Activated T-helper 1 cell treated with anti-CD3 and anti-CD28 coated beads, Interleukin-2, amount 50 U/mL, for 16 hours (primary cell): ENCODE data around the gene KIF3B.
A peak's percentile ranks its signal among the peaks of the same experiment; 100 is the strongest.
"Not testable (repeated sequence)": the region's sequence is repeated elsewhere in the genome, so short reads cannot be mapped to it uniquely, and the experiment has no call there.

ENCODE experiments used
- DNase-seq, 2 donors: peaks; one replicate each; pipeline ENCODE4 v3.0.0-alpha.2; 2020; ENCODE audit warnings: low read depth in 1 of 2, low spot score in 1 of 2

Gene KIF3B

GRCh38 chr20:32327087-32327681, 49.7 kb downstream of the KIF3B start:
- DNase-seq, result no peak

- no peak for DNase-seq
These were observed 52.5 kb downstream of the KIF3B start for GRCh38 chr20:32329817-32330554.

- no peak for DNase-seq
These were observed 53.1 kb downstream of the KIF3B start for GRCh38 chr20:32330555-32330897.

- DNase-seq, result no peak
These were observed 55.2 kb downstream of the KIF3B start for GRCh38 chr20:32332614-32333013.

GRCh38 chr20:32333181-32333987, 55.9 kb downstream of the KIF3B start:
- no peak for DNase-seq

- DNase-seq, result peak; percentile 10 to 19
These were observed 56.8 kb downstream of the KIF3B start for GRCh38 chr20:32333988-32334885.

GRCh38 chr20:32336918-32337347, 59.5 kb downstream of the KIF3B start:
- DNase-seq, result no peak

GRCh38 chr20:32337937-32338661, 60.6 kb downstream of the KIF3B start:
- DNase-seq, result no peak

- DNase-seq, result no peak
These were observed 61.2 kb downstream of the KIF3B start for GRCh38 chr20:32338665-32339064.

GRCh38 chr20:32339116-32339515, 61.7 kb downstream of the KIF3B start:
- DNase-seq, result no peak

- not testable (repeated sequence) for DNase-seq
These were observed 63.6 kb downstream of the KIF3B start for GRCh38 chr20:32341053-32341452.

- no peak for DNase-seq
These were observed 66.0 kb downstream of the KIF3B start for GRCh38 chr20:32343439-32343838.

- no peak for DNase-seq
These were observed 67.5 kb downstream of the KIF3B start for GRCh38 chr20:32344835-32345506.

GRCh38 chr20:32348207-32348606, 70.8 kb downstream of the KIF3B start:
- DNase-seq, result no peak

GRCh38 chr20:32350421-32350820, 73.0 kb downstream of the KIF3B start:
- DNase-seq, result no peak

GRCh38 chr20:32352121-32352720, 74.8 kb downstream of the KIF3B start:
- DNase-seq, result no peak

- no peak for DNase-seq
These were observed 76.5 kb downstream of the KIF3B start for GRCh38 chr20:32353848-32354496.

- DNase-seq, result no peak
These were observed 77.4 kb downstream of the KIF3B start for GRCh38 chr20:32354592-32355416.
